Left ventricle myocardium superior (tissue), 1 donor: ENCODE measurements around the gene LY6G6F. TPM values are rescaled to one million over a fixed set of nuclear protein-coding genes. Genes with fewer than 3 reads are reported as not detected.
A peak's percentile ranks its signal among the peaks of the same experiment; 100 is the strongest.
"Not testable (repeated sequence)": the region's sequence is repeated elsewhere in the genome, so short reads cannot be mapped to it uniquely, and the experiment has no call there.

Experiments used
- ATAC-seq: fragments of 200-7000 bp; cut with Tn5 transposase; one replicate; pipeline ENCODE4 v1.9.1; 2020; ENCODE audit warnings: mild to moderate bottlenecking, moderate library complexity
- DNase-seq: peaks from one replicate; pipeline ENCODE4 v3.0.0-alpha.2; 2020
- intact Hi-C: fragments of 100-400 bp; cut with micrococcal nuclease; formaldehyde crosslinking; loops from one replicate; pipeline ENCODE4 v1.11.0; 2022
- total RNA-seq: library from RNA; stranded (reverse); fragmentation: NEBNext Ultra II Directional; extraction: Animal tissue kit (Norgen Biotek cat#: 25700); gene quantifications from one replicate; pipeline ENCODE4 v1.2.1, GENCODE V29; 2021
- donor health status: DM: no; HTN: yes; CAD: no; lungs with severe emphysema.

Gene LY6G6F
- total RNA-seq, 1 donor from 2014 or later, result not detected

- intact Hi-C loops, result no loop called here
- no peak for DNase-seq
- ATAC-seq, result no peak
Observed at GRCh38 chr6:31697555-31697954, 9.1 kb upstream of the LY6G6F start.

- ATAC-seq (no peak), DNase-seq (no peak)
- intact Hi-C loops, result no loop called here
Observed at GRCh38 chr6:31700740-31701401, 5.8 kb upstream of the LY6G6F start.

GRCh38 chr6:31701666-31702404, 4.8 kb upstream of the LY6G6F start:
- intact Hi-C loops, result no loop called here
- DNase-seq (peak; percentile 55), ATAC-seq (peak; percentile 10)

GRCh38 chr6:31702405-31702818, 4.3 kb upstream of the LY6G6F start:
- DNase-seq (no peak), ATAC-seq (peak; percentile 23)
- intact Hi-C loops, result no loop called here

DNA sequence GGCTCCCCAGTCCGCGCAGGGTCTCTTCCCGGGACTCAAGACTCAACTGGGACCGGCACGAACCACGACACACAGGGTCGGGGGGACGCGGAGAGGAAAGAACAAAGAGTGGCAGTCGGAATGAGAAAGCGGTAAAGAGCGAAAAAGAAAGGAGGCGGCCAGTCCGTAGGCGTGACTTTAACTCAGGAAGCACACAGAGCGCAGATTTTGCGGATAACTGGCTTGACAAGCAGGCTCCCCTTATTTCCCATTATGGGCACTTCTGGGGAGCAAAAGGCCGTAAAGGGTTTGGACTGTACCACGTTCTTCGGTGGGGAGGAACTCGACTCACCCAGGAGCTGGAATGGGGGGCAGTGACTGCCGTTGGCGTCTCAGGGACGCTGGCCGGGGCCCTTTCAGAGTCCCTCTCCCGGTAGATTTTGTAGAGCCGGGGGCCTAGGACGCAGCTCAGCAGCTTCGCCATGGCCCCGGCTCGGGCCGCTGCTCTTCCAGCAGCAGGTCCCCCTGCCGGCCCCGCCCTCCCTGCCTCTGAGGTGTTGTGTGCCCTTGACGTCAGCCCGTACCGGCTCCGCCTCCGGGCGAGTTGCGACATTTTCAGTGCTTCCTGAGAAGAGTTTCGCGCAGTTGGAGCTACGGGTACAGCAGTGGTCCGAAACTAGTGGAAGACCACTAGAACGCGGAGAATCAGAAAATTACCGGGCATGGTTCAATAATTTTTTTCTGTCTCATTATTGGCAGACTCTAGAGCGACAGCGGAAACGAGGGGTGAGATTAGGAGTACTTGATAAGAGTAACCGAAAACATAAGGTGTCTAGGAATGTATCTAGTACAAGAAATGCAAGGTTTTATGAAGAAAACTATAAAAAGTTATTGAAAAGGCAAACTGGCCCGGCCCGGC, 3.6 kb upstream of the LY6G6F start, which contains the start of gene ABHD16A:
TSS of gene ABHD16A (minus strand) at position 506 of the 898 bp plus-strand sequence. CDS start at position 463, 43 bp downstream.
- intact Hi-C loops, result no loop called here
- ATAC-seq (peak; percentile 99), DNase-seq (peak; percentile 99)

DNA sequence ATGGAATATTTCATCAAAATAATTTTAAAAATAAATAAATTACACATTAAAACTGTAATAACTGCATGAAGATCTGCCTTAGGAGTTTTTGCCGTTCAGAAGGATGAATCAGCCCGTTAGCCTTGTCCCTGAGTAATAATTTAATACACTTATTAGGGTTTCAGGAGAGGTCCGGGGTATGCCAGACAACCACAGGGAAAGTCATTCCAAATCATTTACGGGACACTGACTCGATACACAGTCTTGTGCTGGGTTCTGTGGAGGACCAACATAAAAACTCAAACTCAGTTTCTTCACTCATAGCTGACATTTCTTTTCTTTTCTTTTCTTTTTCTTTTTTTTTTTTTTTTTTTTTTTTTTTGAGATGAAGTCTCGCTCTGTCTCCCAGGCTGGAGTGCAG, 735 bp upstream of the LY6G6F start:
- DNase-seq (no peak), ATAC-seq (no peak)
- intact Hi-C loops, result no loop called here

- intact Hi-C loops, result no loop called here
- DNase-seq (no peak), ATAC-seq (no peak)
Observed at GRCh38 chr6:31707701-31708100, 1.0 kb downstream of the LY6G6F start.

- no peak for ATAC-seq
- DNase-seq, result no peak
- intact Hi-C loops, result no loop called here
Observed at GRCh38 chr6:31708224-31708623, 1.6 kb downstream of the LY6G6F start.

DNA sequence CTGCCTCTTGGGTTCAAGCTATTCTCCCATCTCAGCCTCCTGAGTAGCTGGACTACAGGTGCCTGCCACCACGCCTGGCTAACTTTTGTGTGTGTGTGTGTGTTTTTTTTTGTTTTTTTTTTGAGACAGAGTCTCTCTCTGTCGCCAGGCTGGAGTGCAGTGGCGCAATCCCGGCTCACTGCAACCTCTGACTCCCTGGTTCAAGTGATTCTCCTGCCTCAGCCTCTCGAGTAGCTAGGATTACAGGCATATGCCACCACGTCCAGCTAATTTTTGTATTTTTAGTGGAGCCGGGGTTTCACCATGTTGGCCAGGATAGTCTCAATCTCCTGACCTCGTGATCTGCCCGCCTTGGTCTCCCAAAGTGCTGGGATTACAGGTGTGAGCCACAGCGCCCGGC, 2.5 kb downstream of the LY6G6F start:
- intact Hi-C loops, ATAC-seq, DNase-seq: not testable (repeated sequence)

DNA sequence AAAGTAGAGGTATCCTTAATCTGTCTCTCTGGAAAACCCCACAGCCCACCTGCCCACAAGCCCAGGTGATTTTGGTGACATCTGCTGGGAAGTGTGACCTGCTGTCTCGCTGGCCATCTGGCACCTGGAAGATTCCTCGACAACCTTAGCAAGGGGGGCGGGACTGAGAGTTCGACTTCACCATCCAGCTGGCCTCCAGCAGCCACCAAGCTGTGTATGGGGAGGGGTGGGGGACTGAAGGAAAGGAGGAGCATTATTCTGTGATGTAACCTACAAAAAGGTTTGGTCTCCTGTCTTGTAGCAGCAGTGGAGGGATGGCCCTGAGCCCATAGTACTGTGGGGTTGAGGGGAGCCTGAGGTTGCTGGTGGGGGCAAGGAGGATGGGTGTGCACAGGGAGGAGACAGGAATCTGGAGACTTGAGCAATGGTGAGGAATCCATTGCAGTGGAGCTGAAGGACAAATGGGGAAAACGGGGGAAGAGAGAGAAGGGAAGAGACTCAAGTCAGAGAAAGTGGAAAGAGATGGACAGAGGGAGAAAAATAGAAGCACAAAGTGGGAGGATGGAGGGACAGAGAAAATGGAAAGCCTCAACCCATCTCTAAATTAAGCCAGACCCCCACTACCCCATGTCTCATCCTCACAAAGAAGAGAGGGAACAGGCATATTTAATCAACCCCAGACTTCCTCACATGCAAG, 4.0 kb downstream of the LY6G6F start:
- intact Hi-C loops, result no loop called here
- no peak for DNase-seq
- ATAC-seq, result no peak

- DNase-seq (no peak), ATAC-seq (no peak)
- intact Hi-C loops, result no loop called here
Observed at GRCh38 chr6:31711233-31711632, 4.6 kb downstream of the LY6G6F start.

- intact Hi-C loops, result no loop called here
- DNase-seq (no peak), ATAC-seq (peak; percentile 70)
Observed at GRCh38 chr6:31712296-31712695, 5.6 kb downstream of the LY6G6F start.

GRCh38 chr6:31713465-31713864, 6.8 kb downstream of the LY6G6F start:
- DNase-seq (no peak), ATAC-seq (no peak)
- intact Hi-C loops, result no loop called here

- ATAC-seq (no peak), DNase-seq (no peak)
- intact Hi-C loops, result no loop called here
Observed at GRCh38 chr6:31713991-31714684, 7.5 kb downstream of the LY6G6F start.

- ATAC-seq (no peak), DNase-seq (no peak)
- intact Hi-C loops, result no loop called here
Observed at GRCh38 chr6:31715022-31715958, 8.6 kb downstream of the LY6G6F start, which contains the start of gene LY6G6D. LY6G6D (plus strand) TSS chr6:31715348; CDS start chr6:31715356, 8 bp downstream.

DNA sequence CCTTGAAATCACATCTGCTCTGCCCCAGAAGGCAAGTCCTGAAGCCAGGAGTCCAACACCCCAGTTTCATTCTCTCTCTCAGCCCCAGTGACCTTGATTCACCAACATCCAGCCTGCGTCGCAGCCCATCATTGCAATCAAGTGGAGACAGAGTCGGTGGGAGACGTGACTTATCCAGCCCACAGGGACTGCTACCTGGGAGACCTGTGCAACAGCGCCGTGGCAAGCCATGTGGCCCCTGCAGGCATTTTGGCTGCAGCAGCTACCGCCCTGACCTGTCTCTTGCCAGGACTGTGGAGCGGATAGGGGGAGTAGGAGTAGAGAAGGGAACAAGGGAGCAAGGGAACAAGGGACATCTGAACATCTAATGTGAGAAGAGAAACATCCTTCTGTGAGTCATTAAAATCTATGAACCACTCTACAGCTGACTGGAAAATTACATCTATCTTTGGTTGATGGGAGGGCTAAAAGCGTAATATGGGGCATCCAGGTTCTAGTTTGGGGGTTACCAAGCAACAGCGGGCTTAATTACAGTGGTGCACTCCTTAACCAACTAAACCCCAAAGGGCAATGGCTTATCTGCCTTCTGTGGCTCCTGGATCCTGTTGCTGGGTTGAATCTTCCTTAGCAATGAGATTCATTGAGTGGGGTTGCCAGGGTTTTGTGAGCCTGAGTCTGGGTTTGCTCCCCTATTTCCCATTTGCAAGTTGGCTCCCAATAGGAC, 11.0 kb downstream of the LY6G6F start:
- DNase-seq (no peak), ATAC-seq (no peak)
- intact Hi-C loops, result no loop called here

GRCh38 chr6:31718265-31718664, 11.6 kb downstream of the LY6G6F start:
- no peak for DNase-seq
- ATAC-seq, result no peak
- intact Hi-C loops, result no loop called here
